Esophagus (tissue), 2 donors: Measurements from ENCODE around the gene STPG3. TPM values are rescaled to one million over a fixed set of nuclear protein-coding genes. Genes with fewer than 3 reads are reported as not detected.
A peak's percentile ranks its signal among the peaks of the same experiment; 100 is the strongest.

ENCODE experiments used
- H3K27ac ChIP-seq, 2 donors: one replicate each; pipeline ENCODE4 v1.5.1; 2013; ENCODE audit warnings: low read depth in 2 of 2, mild to moderate bottlenecking in 2 of 2, inconsistent platforms in 1 of 2, low read length in 1 of 2, moderate library complexity in 1 of 2
- H3K27me3 ChIP-seq, 2 donors: one replicate each; pipeline ENCODE4 v1.6.1; 2013; ENCODE audit warnings: low read length in 2 of 2, control low read depth in 1 of 2, mild to moderate bottlenecking in 1 of 2; ENCODE audit not compliant: insufficient read depth in 2 of 2, control insufficient read depth in 1 of 2
- H3K36me3 ChIP-seq, 2 donors: one replicate each; pipeline ENCODE4 v1.6.1; 2013; ENCODE audit warnings: low read length in 1 of 2; ENCODE audit not compliant: control insufficient read depth in 2 of 2, insufficient read depth in 2 of 2
- H3K4me1 ChIP-seq, 2 donors: one replicate each; pipeline ENCODE4 v1.6.1; 2013; ENCODE audit warnings: low read length in 1 of 2; ENCODE audit not compliant: control insufficient read depth in 2 of 2, insufficient read depth in 2 of 2
- H3K4me3 ChIP-seq, 2 donors: one replicate each; pipeline ENCODE4 v1.5.1; 2013; ENCODE audit warnings: low read length in 2 of 2, mild to moderate bottlenecking in 2 of 2, low read depth in 1 of 2, moderate library complexity in 1 of 2
- H3K9me3 ChIP-seq, 2 donors: one replicate each; pipeline ENCODE4 v1.6.1; 2013; ENCODE audit warnings: mild to moderate bottlenecking in 2 of 2, low read depth in 1 of 2, low read length in 1 of 2, moderate library complexity in 1 of 2; ENCODE audit not compliant: control insufficient read depth in 2 of 2, insufficient read depth in 1 of 2
- WGBS, 2 donors: extraction: QIAGEN DNeasy Blood & Tissue Kit; methylation state at CpG; one replicate each; pipeline ENCODE4 v1.1.7; 2013; 5-methylcytosine and 5-hydroxymethylcytosine counted together
- polyA plus RNA-seq, 2 donors: library from polyadenylated mRNA; stranded (reverse); fragments of 200-250 nt; gene quantifications; one replicate each; pipeline ENCODE4 v1.2.3, GENCODE V29; 2013
- donor health status: healthy with polysubstance abuse.
- donor health status: Bipolar disorder and iron deficiency.

The STPG3 gene
- polyA plus RNA-seq, 2 donors: not detected

- H3K9me3 ChIP-seq: no peaks in the 10 kb centered on the region
- no peak overlapping the region for H3K27ac ChIP-seq
- H3K27me3 ChIP-seq: no peaks in the 10 kb centered on the region
- H3K4me1 ChIP-seq: peaks cover 0 to 5% of the 10 kb centered on the region in 2 donors
- 28 to 29% methylated on average over 11 of the region's 11 CpGs for WGBS, 2 donors
- H3K4me3 ChIP-seq: peak overlapping the region in 1 of 2 donors; percentile 29
- H3K36me3 ChIP-seq: no peaks in the 10 kb centered on the region
These were observed 43.1 kb downstream of the STPG3 start for GRCh38 chr9:137294091-137294680.

- Histone ChIP-seq H3K27ac (no peak overlapping the region), H3K4me3 (peak overlapping the region; percentile 18 to 49), H3K27me3 (no peaks in the 10 kb centered on the region), H3K4me1 (peaks cover 0 to 5% of the 10 kb centered on the region in 2 donors), H3K36me3 (peaks cover 0 to 2% of the 10 kb centered on the region in 2 donors), H3K9me3 (no peaks in the 10 kb centered on the region)
- WGBS, 2 donors: 24 to 25% methylated on average over 34 to 35 of the region's 35 CpGs
These were observed 43.7 kb downstream of the STPG3 start for GRCh38 chr9:137294681-137295237.

GRCh38 chr9:137295238-137295811, 44.2 kb downstream of the STPG3 start:
- Histone ChIP-seq H3K9me3 (no peaks in the 10 kb centered on the region), H3K4me1 (peaks cover 0 to 5% of the 10 kb centered on the region in 2 donors), H3K4me3 (peak overlapping the region; percentile 36 to 49), H3K27ac (no peak overlapping the region), H3K36me3 (peaks cover 0 to 2% of the 10 kb centered on the region in 2 donors), H3K27me3 (no peaks in the 10 kb centered on the region)
- WGBS, 2 donors: 2 to 6% methylated on average over 20 to 76 of the region's 76 CpGs

- no peaks in the 10 kb centered on the region for H3K27me3 ChIP-seq
- H3K36me3 ChIP-seq: peaks cover 0 to 2% of the 10 kb centered on the region in 2 donors
- peak overlapping the region; percentile 36 to 49 for H3K4me3 ChIP-seq
- H3K9me3 ChIP-seq: no peaks in the 10 kb centered on the region
- 8 to 10% methylated on average over 66 to 78 of the region's 78 CpGs for WGBS, 2 donors
- H3K27ac ChIP-seq: peak overlapping the region; percentile 37 to 43
- peaks cover 0 to 5% of the 10 kb centered on the region in 2 donors for H3K4me1 ChIP-seq
These were observed 45.0 kb downstream of the STPG3 start for GRCh38 chr9:137295849-137296669.

GRCh38 chr9:137296670-137297664, 45.9 kb downstream of the STPG3 start:
- no peaks in the 10 kb centered on the region for H3K27me3 ChIP-seq
- H3K4me1 ChIP-seq: peaks cover 0 to 5% of the 10 kb centered on the region in 2 donors
- H3K36me3 ChIP-seq: peaks cover 0 to 2% of the 10 kb centered on the region in 2 donors
- H3K9me3 ChIP-seq: no peaks in the 10 kb centered on the region
- peak overlapping the region; percentile 48 to 54 for H3K27ac ChIP-seq
- 47 to 58% methylated on average over 24 of the region's 24 CpGs for WGBS, 2 donors
- H3K4me3 ChIP-seq: peak overlapping the region in 1 of 2 donors; percentile 3

- WGBS, 2 donors: 46 to 77% methylated on average over 7 of the region's 7 CpGs
- Histone ChIP-seq H3K4me3 (no peak overlapping the region), H3K9me3 (no peaks in the 10 kb centered on the region), H3K36me3 (peaks cover 0 to 2% of the 10 kb centered on the region in 2 donors), H3K4me1 (peaks cover 0 to 9% of the 10 kb centered on the region in 2 donors), H3K27ac (peak overlapping the region; percentile 27 to 36), H3K27me3 (no peaks in the 10 kb centered on the region)
These were observed 46.9 kb downstream of the STPG3 start for GRCh38 chr9:137297966-137298365.

GRCh38 chr9:137298401-137299202, 47.5 kb downstream of the STPG3 start:
- peaks cover 0 to 2% of the 10 kb centered on the region in 2 donors for H3K36me3 ChIP-seq
- peak overlapping the region; percentile 27 to 36 for H3K27ac ChIP-seq
- no peaks in the 10 kb centered on the region for H3K9me3 ChIP-seq
- peak overlapping the region in 1 of 2 donors; percentile 7 for H3K4me3 ChIP-seq
- H3K27me3 ChIP-seq: no peaks in the 10 kb centered on the region
- peaks cover 0 to 14% of the 10 kb centered on the region in 2 donors for H3K4me1 ChIP-seq
- WGBS, 2 donors: 56 to 70% methylated on average over 24 of the region's 24 CpGs

- peak overlapping the region in 1 of 2 donors; percentile 7 for H3K4me3 ChIP-seq
- WGBS, 2 donors: 57 to 66% methylated on average over 10 of the region's 10 CpGs
These were observed 48.1 kb downstream of the STPG3 start for GRCh38 chr9:137299203-137299565.

More at GRCh38 chr9:137299203-137299565, 48.1 kb downstream of the STPG3 start:
- Histone ChIP-seq H3K27me3 (no peaks in the 10 kb centered on the region), H3K36me3 (peaks cover 0 to 2% of the 10 kb centered on the region in 2 donors), H3K9me3 (no peaks in the 10 kb centered on the region), H3K4me1 (peaks cover 0 to 15% of the 10 kb centered on the region in 2 donors), H3K27ac (peak overlapping the region in 1 of 2 donors; percentile 13)
